Parathyroid adenoma (tissue), 2 donors: ENCODE data around the gene UXT.
"Not testable (repeated sequence)": the region's sequence is repeated elsewhere in the genome, so short reads cannot be mapped to it uniquely, and the experiment has no call there.

Source experiments
- H2AFZ ChIP-seq: fragments of 300-600 bp; sonication (generic); one replicate; pipeline ENCODE4 v1.7.0; 2017; ENCODE audit warnings: antibody characterized with exemption, mild to moderate bottlenecking
- H3K27ac ChIP-seq: fragments of 300-600 bp; sonication (generic); one replicate; pipeline ENCODE4 v1.7.0; 2017
- H3K27me3 ChIP-seq: fragments of 300-600 bp; sonication (generic); one replicate; pipeline ENCODE4 v1.7.0; 2017; ENCODE audit warnings: low read length; ENCODE audit not compliant: control insufficient read depth, insufficient read depth
- H3K36me3 ChIP-seq: fragments of 300-600 bp; sonication (generic); one replicate; pipeline ENCODE4 v1.7.0; 2017; ENCODE audit warnings: low read length; ENCODE audit not compliant: control insufficient read depth, insufficient read depth
- H3K4me1 ChIP-seq: fragments of 300-600 bp; sonication (generic); one replicate; pipeline ENCODE4 v1.7.0; 2017; ENCODE audit warnings: control low read depth
- H3K4me2 ChIP-seq: fragments of 300-600 bp; sonication (generic); one replicate; pipeline ENCODE4 v1.7.0; 2017; ENCODE audit warnings: low read length
- H3K4me3 ChIP-seq: fragments of 300-600 bp; sonication (generic); one replicate; pipeline ENCODE4 v1.7.0; 2017; ENCODE audit warnings: low read depth, low read length
- H3K79me2 ChIP-seq: fragments of 300-600 bp; sonication (generic); one replicate; pipeline ENCODE4 v1.7.0; 2017; ENCODE audit warnings: control low read depth
- H3K9ac ChIP-seq: fragments of 300-600 bp; sonication (generic); one replicate; pipeline ENCODE4 v1.7.0; 2017; ENCODE audit warnings: mild to moderate bottlenecking
- H3K9me3 ChIP-seq: fragments of 300-600 bp; sonication (generic); one replicate; pipeline ENCODE4 v1.7.0; 2017; ENCODE audit warnings: low read length; ENCODE audit not compliant: control insufficient read depth
- TF ChIP-seq, protein P1 (sequence below): fragments of 300-600 bp; sonication (generic); IDR thresholded peaks from one replicate; pipeline ENCODE4 v1.7.0; 2017; ENCODE audit warnings: antibody characterized with exemption, mild to moderate bottlenecking
- donor health status: primary hyperparathyroidism.

The UXT gene

DNA sequence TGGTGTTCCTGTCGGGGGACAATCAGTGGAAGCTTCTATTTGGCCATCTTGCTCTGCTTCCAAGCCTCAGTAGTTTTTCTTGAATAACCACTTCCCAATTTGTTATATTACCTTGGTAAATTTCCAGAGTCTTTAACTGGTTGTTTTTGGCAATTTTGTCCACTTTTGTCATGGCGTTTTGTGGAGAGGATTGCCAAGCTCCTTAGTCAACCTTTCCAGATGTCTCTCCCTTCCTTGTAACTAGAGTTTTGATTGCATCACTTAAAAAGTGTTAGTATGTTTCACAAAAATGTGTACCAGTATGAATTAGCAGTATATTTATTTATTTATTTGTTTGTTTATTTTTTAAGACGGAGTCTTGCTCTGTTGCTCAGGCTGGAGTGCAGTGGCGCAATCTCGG, 15.8 kb upstream of the UXT start:
- H3K4me3 ChIP-seq, result no peak overlapping the region
- H3K4me1 ChIP-seq, result no peaks in the 10 kb centered on the region
- TF ChIP-seq, protein P1, sequence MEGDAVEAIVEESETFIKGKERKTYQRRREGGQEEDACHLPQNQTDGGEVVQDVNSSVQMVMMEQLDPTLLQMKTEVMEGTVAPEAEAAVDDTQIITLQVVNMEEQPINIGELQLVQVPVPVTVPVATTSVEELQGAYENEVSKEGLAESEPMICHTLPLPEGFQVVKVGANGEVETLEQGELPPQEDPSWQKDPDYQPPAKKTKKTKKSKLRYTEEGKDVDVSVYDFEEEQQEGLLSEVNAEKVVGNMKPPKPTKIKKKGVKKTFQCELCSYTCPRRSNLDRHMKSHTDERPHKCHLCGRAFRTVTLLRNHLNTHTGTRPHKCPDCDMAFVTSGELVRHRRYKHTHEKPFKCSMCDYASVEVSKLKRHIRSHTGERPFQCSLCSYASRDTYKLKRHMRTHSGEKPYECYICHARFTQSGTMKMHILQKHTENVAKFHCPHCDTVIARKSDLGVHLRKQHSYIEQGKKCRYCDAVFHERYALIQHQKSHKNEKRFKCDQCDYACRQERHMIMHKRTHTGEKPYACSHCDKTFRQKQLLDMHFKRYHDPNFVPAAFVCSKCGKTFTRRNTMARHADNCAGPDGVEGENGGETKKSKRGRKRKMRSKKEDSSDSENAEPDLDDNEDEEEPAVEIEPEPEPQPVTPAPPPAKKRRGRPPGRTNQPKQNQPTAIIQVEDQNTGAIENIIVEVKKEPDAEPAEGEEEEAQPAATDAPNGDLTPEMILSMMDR, result no peak
- no peak overlapping the region for H3K27ac ChIP-seq
- H3K9ac ChIP-seq, result no peak overlapping the region
- H3K79me2 ChIP-seq, result no peaks in the 10 kb centered on the region
- H3K4me2 ChIP-seq, result no peak overlapping the region
- no peak overlapping the region for H2AFZ ChIP-seq
- H3K27me3 ChIP-seq, result no peaks in the 10 kb centered on the region
- no peaks in the 10 kb centered on the region for H3K9me3 ChIP-seq
- H3K36me3 ChIP-seq, result no peaks in the 10 kb centered on the region

DNA sequence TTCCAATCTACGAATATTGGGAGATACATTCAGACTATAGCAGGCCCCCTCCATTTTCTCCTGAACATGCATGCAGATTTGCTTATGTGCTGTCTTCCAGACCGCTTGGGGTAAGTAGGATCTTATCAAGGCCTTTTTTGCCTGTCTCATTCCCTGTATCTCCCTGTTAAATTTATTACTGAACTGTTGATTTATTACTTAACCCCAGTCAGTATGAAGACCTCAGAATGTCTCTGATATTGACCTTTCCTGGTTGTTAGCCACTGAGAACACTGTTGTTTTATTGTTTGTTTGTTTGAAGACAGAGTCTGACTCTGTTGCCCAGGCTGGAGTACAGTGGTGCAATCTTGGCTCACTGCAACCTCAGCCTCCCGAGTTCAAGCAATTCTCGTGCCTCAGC, 6.8 kb upstream of the UXT start:
- H3K4me1 ChIP-seq, H3K4me2 ChIP-seq, H3K4me3 ChIP-seq, H3K79me2 ChIP-seq, H3K9me3 ChIP-seq, H3K27me3 ChIP-seq, H3K9ac ChIP-seq, H3K27ac ChIP-seq, H3K36me3 ChIP-seq, H2AFZ ChIP-seq: not testable (repeated sequence)

DNA sequence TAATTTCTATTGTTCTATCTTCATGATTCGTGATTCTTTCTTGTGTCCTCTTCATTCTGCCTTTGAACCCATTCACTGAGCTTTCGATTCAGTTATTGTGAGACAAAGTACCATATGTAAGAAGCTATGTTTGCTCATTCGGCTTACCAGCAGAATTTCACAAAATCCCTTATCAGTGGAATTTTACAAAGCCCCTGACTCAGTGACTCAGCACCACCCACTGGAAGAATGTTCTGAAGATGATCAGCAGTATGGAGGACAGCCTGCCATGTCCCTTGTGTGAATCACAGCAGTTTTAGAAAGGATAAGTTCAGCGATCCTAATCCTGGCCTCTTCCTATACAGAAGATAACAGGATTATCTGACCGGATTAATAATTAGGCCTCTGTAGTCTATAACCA, 5.8 kb upstream of the UXT start:
- Histone ChIP-seq H3K4me3 (no peak overlapping the region), H3K9me3 (no peaks in the 10 kb centered on the region), H3K27ac (no peak overlapping the region), H3K79me2 (no peaks in the 10 kb centered on the region), H3K27me3 (no peaks in the 10 kb centered on the region), H3K4me2 (no peak overlapping the region), H3K9ac (no peak overlapping the region), H3K36me3 (no peaks in the 10 kb centered on the region), H3K4me1 (no peaks in the 10 kb centered on the region), H2AFZ (no peak overlapping the region)
- TF ChIP-seq, protein P1, result no peak

DNA sequence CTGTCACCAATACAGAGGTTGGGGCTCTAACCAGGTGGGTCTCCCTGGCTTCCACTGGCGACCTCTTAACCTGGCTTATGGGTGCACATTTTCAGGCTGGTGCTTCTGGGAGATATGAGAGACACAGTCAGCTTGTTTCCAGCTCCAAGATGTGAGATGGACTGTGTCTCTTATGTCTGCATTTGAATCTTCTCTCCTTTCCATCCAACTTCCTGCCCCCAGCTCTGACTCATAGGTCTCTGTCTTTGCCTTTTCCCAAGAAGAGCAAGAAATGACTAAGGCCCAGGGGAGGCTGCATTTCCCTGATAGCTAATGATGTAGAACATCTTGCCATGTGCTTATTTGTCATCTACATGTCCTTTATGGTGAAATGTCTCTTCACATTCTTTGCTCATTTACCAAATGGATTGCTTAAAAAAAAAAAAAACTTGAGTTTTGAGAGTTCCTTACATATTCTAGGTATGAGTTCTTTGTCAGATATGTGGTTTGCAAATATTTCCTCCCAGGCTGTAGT, 3.2 kb upstream of the UXT start:
- no peak overlapping the region for H2AFZ ChIP-seq
- H3K36me3 ChIP-seq, result no peaks in the 10 kb centered on the region
- H3K9ac ChIP-seq, result no peak overlapping the region
- peaks cover 2% of the 10 kb centered on the region for H3K4me1 ChIP-seq
- H3K27ac ChIP-seq, result no peak overlapping the region
- H3K27me3 ChIP-seq, result no peaks in the 10 kb centered on the region
- H3K4me3 ChIP-seq, result no peak overlapping the region
- TF ChIP-seq, protein P1, result no peak
- no peak overlapping the region for H3K4me2 ChIP-seq
- H3K79me2 ChIP-seq, result no peaks in the 10 kb centered on the region
- H3K9me3 ChIP-seq, result no peaks in the 10 kb centered on the region

DNA sequence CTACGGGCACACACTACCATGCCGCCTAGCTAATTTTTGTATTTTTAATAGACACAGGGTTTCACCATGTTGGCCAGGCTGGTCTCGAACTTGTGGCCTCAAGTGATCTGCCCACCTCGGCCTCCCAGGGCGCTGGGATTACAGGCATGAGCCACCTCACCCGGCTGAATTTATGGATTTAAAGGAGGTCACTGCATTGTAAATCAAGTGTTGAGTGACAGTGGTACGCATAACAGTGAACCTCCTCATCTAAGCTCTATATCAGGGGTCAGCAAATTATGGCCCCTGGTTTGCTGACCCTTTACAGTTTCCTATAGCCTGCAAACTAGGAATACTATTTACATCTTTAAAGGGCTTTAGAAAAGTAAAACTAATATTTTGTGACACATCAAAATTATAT, 2.6 kb upstream of the UXT start:
- no peaks in the 10 kb centered on the region for H3K9me3 ChIP-seq
- no peak overlapping the region for H3K27ac ChIP-seq
- no peaks in the 10 kb centered on the region for H3K27me3 ChIP-seq
- H3K4me1 ChIP-seq, result peaks cover 2% of the 10 kb centered on the region
- H3K4me3 ChIP-seq, result no peak overlapping the region
- no peaks in the 10 kb centered on the region for H3K79me2 ChIP-seq
- H3K9ac ChIP-seq, result no peak overlapping the region
- H2AFZ ChIP-seq, result no peak overlapping the region
- TF ChIP-seq, protein P1, result no peak
- H3K36me3 ChIP-seq, result no peaks in the 10 kb centered on the region
- no peak overlapping the region for H3K4me2 ChIP-seq
